Neuronal stem cell (in vitro differentiated cells): ENCODE data around the gene IFT57.
A peak's percentile ranks its signal among the peaks of the same experiment; 100 is the strongest.

ENCODE experiments used
- DNase-seq: peaks from one replicate; pipeline ENCODE4 v3.0.0-alpha.2; 2013; ENCODE audit warnings: low spot score
- H2AFZ ChIP-seq: one replicate; pipeline ENCODE4 v1.6.1; 2013; ENCODE audit warnings: mild to moderate bottlenecking, low read length, inconsistent platforms
- H2AK5ac ChIP-seq: 2 replicates; pipeline ENCODE4 v1.6.1; 2013; ENCODE audit warnings: low read depth, mild to moderate bottlenecking, inconsistent platforms, low read length, moderate library complexity, mixed read lengths
- H2BK120ac ChIP-seq: 2 replicates; pipeline ENCODE4 v1.6.1; 2013; ENCODE audit warnings: low read depth, mild to moderate bottlenecking, inconsistent platforms, low read length, moderate library complexity, mixed read lengths
- H2BK12ac ChIP-seq: one replicate; pipeline ENCODE4 v1.6.1; 2013; ENCODE audit warnings: low read length, inconsistent platforms
- H2BK15ac ChIP-seq: 2 replicates; pipeline ENCODE4 v1.6.1; 2013; ENCODE audit warnings: mild to moderate bottlenecking, low read length, inconsistent platforms, mixed read lengths
- H2BK5ac ChIP-seq: one replicate; pipeline ENCODE4 v1.6.1; 2013; ENCODE audit warnings: inconsistent platforms, mild to moderate bottlenecking, low read length, moderate library complexity
- H3K14ac ChIP-seq: one replicate; pipeline ENCODE4 v1.6.1; 2013; ENCODE audit warnings: low read length, inconsistent platforms
- H3K18ac ChIP-seq: 2 replicates; pipeline ENCODE4 v1.6.1; 2013; ENCODE audit warnings: low read length, inconsistent platforms
- H3K23ac ChIP-seq: 2 replicates; pipeline ENCODE4 v1.6.1; 2013; ENCODE audit warnings: low read depth, mild to moderate bottlenecking, mixed read lengths, low read length, inconsistent platforms; ENCODE audit not compliant: poor library complexity
- H3K27ac ChIP-seq: replicated peaks from 3 replicates; pipeline ENCODE4 v1.5.1; 2013; ENCODE audit warnings: low read length, inconsistent platforms
- H3K27me3 ChIP-seq, 3 experiments: 2 replicates each; pipeline ENCODE4 v1.6.1; 2013; ENCODE audit warnings: low read length in 3 of 3, mild to moderate bottlenecking in 2 of 3, inconsistent platforms in 1 of 3, low read depth in 1 of 3, mixed read lengths in 1 of 3, moderate library complexity in 1 of 3; ENCODE audit not compliant: control insufficient read depth in 3 of 3, insufficient read depth in 3 of 3
- H3K36me3 ChIP-seq, 2 donors: replicated peaks in 1 of 2; 2 replicates each; pipeline ENCODE4 v1.6.1; 2013; ENCODE audit warnings: low read length in 2 of 2; ENCODE audit not compliant: control insufficient read depth in 2 of 2, insufficient read depth in 2 of 2
- H3K4ac ChIP-seq: 2 replicates; pipeline ENCODE4 v1.6.1; 2013; ENCODE audit warnings: inconsistent platforms, mild to moderate bottlenecking, low read length, moderate library complexity
- H3K4me1 ChIP-seq, 2 donors: 1 replicate in 1 of 2; 2 replicates in 1 of 2; pipeline ENCODE4 v1.6.1; 2013; ENCODE audit warnings: low read length in 2 of 2, low read depth in 1 of 2; ENCODE audit not compliant: control insufficient read depth in 2 of 2, insufficient read depth in 1 of 2
- H3K4me2 ChIP-seq: one replicate; pipeline ENCODE4 v1.6.1; 2013; ENCODE audit warnings: mild to moderate bottlenecking, low read length, inconsistent platforms; ENCODE audit not compliant: insufficient read depth, poor library complexity, severe bottlenecking
- H3K4me3 ChIP-seq, 2 donors: 2 replicates each; pipeline ENCODE4 v1.5.1; 2013; ENCODE audit warnings: low read length in 2 of 2, mild to moderate bottlenecking in 2 of 2, inconsistent platforms in 1 of 2, moderate library complexity in 1 of 2
- H3K79me1 ChIP-seq: one replicate; pipeline ENCODE4 v1.6.1; 2013; ENCODE audit warnings: low read depth, mild to moderate bottlenecking, inconsistent platforms, low read length, moderate library complexity
- H3K9ac ChIP-seq: one replicate; pipeline ENCODE4 v1.6.1; 2013; ENCODE audit warnings: mild to moderate bottlenecking, low read depth, low read length, inconsistent platforms; ENCODE audit not compliant: poor library complexity
- H3K9me3 ChIP-seq, 2 donors: replicated peaks in 1 of 2; 2 replicates each; pipeline versions ENCODE3 to v1.6.1; 2013; ENCODE audit warnings: low read length in 2 of 2, mild to moderate bottlenecking in 2 of 2, inconsistent platforms in 1 of 2, low read depth in 1 of 2, mixed read lengths in 1 of 2, moderate library complexity in 1 of 2; ENCODE audit not compliant: control insufficient read depth in 2 of 2, insufficient read depth in 1 of 2
- H4K8ac ChIP-seq: one replicate; pipeline ENCODE4 v1.6.1; 2013; ENCODE audit warnings: low read depth, mild to moderate bottlenecking, inconsistent platforms, low read length, moderate library complexity
- H4K91ac ChIP-seq: one replicate; pipeline ENCODE4 v1.6.1; 2013; ENCODE audit warnings: low read length, low read depth, mild to moderate bottlenecking, inconsistent platforms; ENCODE audit not compliant: poor library complexity
- WGBS, 2 donors: extraction: QIAGEN DNeasy Blood & Tissue Kit; methylation state at CpG; one replicate each; pipeline ENCODE4 v1.1.7; 2013; ENCODE audit warnings: missing lambda C conversion rate in 2 of 2, mixed read lengths in 1 of 2; ENCODE audit not compliant: insufficient read length in 2 of 2, insufficient replicate concordance in 1 of 2; ENCODE audit errors: extremely low coverage in 2 of 2; 5-methylcytosine and 5-hydroxymethylcytosine counted together

IFT57 gene

GRCh38 chr3:108153451-108153981 is 68.7 kb downstream of the IFT57 start:
- Histone ChIP-seq H3K9me3 (no peaks in the 10 kb centered on the region), H2BK12ac (no peak overlapping the region), H3K4me3 (no peak overlapping the region), H3K4ac (no peak overlapping the region), H3K14ac (no peak overlapping the region), H2BK5ac (no peak overlapping the region), H3K27ac (no peak overlapping the region), H3K27me3 (no peaks in the 10 kb centered on the region), H2BK15ac (no peak overlapping the region), H3K36me3 (no peaks in the 10 kb centered on the region), H3K23ac (no peak overlapping the region), H3K9ac (no peak overlapping the region), H2BK120ac (no peak overlapping the region), H3K4me2 (no peak overlapping the region), H4K91ac (no peak overlapping the region), H3K18ac (no peak overlapping the region), H2AK5ac (no peak overlapping the region), H3K4me1 (no peaks in the 10 kb centered on the region), H4K8ac (no peak overlapping the region), H2AFZ (no peak overlapping the region), H3K79me1 (no peaks in the 10 kb centered on the region)
- peak; percentile 18 for DNase-seq
- WGBS, 2 donors = no CpG with 5 or more reads among the region's 7 CpGs

GRCh38 chr3:108152274-108152673 is 70.0 kb downstream of the IFT57 start:
- H2BK15ac ChIP-seq = no peak overlapping the region
- H3K9ac ChIP-seq = no peak overlapping the region
- H3K4ac ChIP-seq = no peak overlapping the region
- no peaks in the 10 kb centered on the region for H3K36me3 ChIP-seq
- H3K9me3 ChIP-seq = no peaks in the 10 kb centered on the region
- no peak for DNase-seq
- no peak overlapping the region for H3K14ac ChIP-seq
- H2BK120ac ChIP-seq = no peak overlapping the region
- no peak overlapping the region for H2BK5ac ChIP-seq
- WGBS, 2 donors = no CpG with 5 or more reads among the region's 3 CpGs
- no peak overlapping the region for H4K91ac ChIP-seq
- no peak overlapping the region for H2AFZ ChIP-seq
- no peak overlapping the region for H3K23ac ChIP-seq
- H4K8ac ChIP-seq = no peak overlapping the region
- H2AK5ac ChIP-seq = no peak overlapping the region
- no peaks in the 10 kb centered on the region for H3K4me1 ChIP-seq
- no peak overlapping the region for H3K27ac ChIP-seq
- no peak overlapping the region for H3K4me3 ChIP-seq
- no peaks in the 10 kb centered on the region for H3K27me3 ChIP-seq
- H3K79me1 ChIP-seq = no peaks in the 10 kb centered on the region
- H2BK12ac ChIP-seq = no peak overlapping the region
- H3K18ac ChIP-seq = no peak overlapping the region
- no peak overlapping the region for H3K4me2 ChIP-seq

DNA sequence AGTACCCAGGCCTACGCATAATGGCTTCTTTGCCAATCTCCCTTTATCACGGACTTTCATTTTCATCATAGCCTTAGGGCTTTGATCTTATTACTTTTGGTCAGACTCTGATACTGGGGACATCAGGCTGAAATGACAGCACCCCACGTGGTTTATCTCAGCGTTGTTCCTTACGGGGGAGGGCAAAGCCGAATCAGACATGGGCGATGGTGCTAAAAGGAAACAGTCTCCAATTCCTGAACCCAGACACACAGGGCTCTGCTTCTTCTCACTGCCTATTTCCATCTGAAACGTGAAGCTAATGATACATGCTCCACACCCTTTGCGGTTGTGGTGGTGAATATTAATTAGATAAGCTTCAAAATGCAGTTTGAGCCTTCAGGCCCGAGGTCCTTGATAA is 72.0 kb downstream of the IFT57 start:
- H4K91ac ChIP-seq = no peak overlapping the region
- no CpG with 5 or more reads among the region's 10 CpGs for WGBS, 2 donors
- H3K23ac ChIP-seq = no peak overlapping the region

DNA sequence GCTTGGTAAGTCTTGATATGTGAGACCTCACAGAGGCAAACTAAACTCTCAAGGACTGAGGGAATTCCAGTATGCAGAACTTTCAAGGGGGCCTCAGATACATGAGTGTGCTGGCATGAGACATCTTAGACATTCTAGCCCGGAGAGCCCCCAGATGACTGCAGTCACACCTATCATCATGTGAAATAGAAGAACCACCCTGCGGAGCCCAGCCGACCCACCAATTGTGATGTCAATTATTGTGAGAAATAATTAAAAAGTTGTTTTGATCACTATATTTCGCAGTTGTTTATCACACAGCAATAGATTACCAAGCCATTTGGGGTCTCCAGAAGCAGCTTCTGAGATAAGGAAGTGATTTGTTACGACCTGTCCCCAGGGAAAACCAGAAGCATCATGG is 76.1 kb downstream of the IFT57 start:
- Histone ChIP-seq H3K9me3 (no peaks in the 10 kb centered on the region), H3K23ac (no peak overlapping the region), H3K36me3 (no peaks in the 10 kb centered on the region), H4K91ac (no peak overlapping the region), H2BK120ac (no peak overlapping the region), H3K4me3 (no peak overlapping the region), H4K8ac (no peak overlapping the region), H2AK5ac (no peak overlapping the region), H3K18ac (no peak overlapping the region), H3K9ac (no peak overlapping the region), H3K4me2 (no peak overlapping the region), H2AFZ (no peak overlapping the region), H3K27me3 (no peaks in the 10 kb centered on the region), H2BK5ac (no peak overlapping the region), H3K79me1 (no peaks in the 10 kb centered on the region), H3K27ac (no peak overlapping the region), H3K4me1 (no peaks in the 10 kb centered on the region), H2BK12ac (no peak overlapping the region), H3K14ac (no peak overlapping the region), H2BK15ac (no peak overlapping the region), H3K4ac (no peak overlapping the region)
- WGBS, 2 donors = no CpG with 5 or more reads among the region's 5 CpGs
- no peak for DNase-seq

More for the DNA sequence above, 72.0 kb downstream of the IFT57 start:
- Histone ChIP-seq H2BK12ac (no peak overlapping the region), H2AK5ac (no peak overlapping the region), H3K4me2 (no peak overlapping the region), H2BK120ac (no peak overlapping the region), H3K4me3 (no peak overlapping the region), H3K27ac (no peak overlapping the region), H2BK5ac (no peak overlapping the region), H3K18ac (no peak overlapping the region), H4K8ac (no peak overlapping the region), H2AFZ (no peak overlapping the region), H3K9ac (no peak overlapping the region), H3K4me1 (no peaks in the 10 kb centered on the region), H3K79me1 (no peaks in the 10 kb centered on the region), H3K27me3 (no peaks in the 10 kb centered on the region), H3K9me3 (no peaks in the 10 kb centered on the region), H3K4ac (no peak overlapping the region), H3K36me3 (no peaks in the 10 kb centered on the region), H3K14ac (no peak overlapping the region), H2BK15ac (no peak overlapping the region)
- no peak for DNase-seq
